ENCODE results near the gene CD9. TPM values are rescaled to one million over a fixed set of nuclear protein-coding genes. Genes with fewer than 3 reads are reported as not detected.

The CD9 gene
- polyA plus RNA-seq, 3 donors, result 7.6 to 323 (median 7.7) TPM

GRCh38 chr12:6205144-6205539 lies 4.9 kb downstream of the CD9 start:
- no peak overlapping the region for H3K9ac ChIP-seq (ENCODE audit: insufficient read depth, low read length, poor library complexity, severe bottlenecking)
- peaks cover 12% of the 10 kb centered on the region in 2 donors for H3K4me1 ChIP-seq (ENCODE audit: control insufficient read depth in 1 of 2, insufficient read depth in 2 of 2, low read length in 2 of 2)
- no peaks in the 10 kb centered on the region for H3K79me2 ChIP-seq (ENCODE audit: insufficient read depth, low read length)
- WGBS (ENCODE audit: insufficient coverage), result 0% methylated on average over 3 of the region's 8 CpGs
- H3K4me3 ChIP-seq (replicated peaks in 1 of 3; ENCODE audit: low read depth in 2 of 3, low read length in 3 of 3), result no peak overlapping the region
- H3K27ac ChIP-seq (ENCODE audit: low read depth in 1 of 2, low read length in 2 of 2), result no peak overlapping the region
- peaks cover 0 to 4% of the 10 kb centered on the region in 2 donors for H3K9me3 ChIP-seq (replicated peaks in 1 of 2; ENCODE audit: control insufficient read depth in 1 of 2, insufficient read depth in 1 of 2, low read length in 2 of 2)
- Mint-ChIP-seq H3K4me1 (peaks cover 36% of the 10 kb centered on the region), H3K4me3 (no peak overlapping the region), H3K9me3 (peaks cover 0 to 11% (median 2%) of the 10 kb centered on the region in 7 donors), H3K27ac (peak overlapping the region in 1 of 7 donors; percentile 81), H3K36me3 (peaks cover 0 to 20% of the 10 kb centered on the region in 2 donors), H3K27me3 (ENCODE audit: low read depth in 3 of 3) (peaks cover 35 to 50% (median 38%) of the 10 kb centered on the region in 3 donors)
- TF ChIP-seq CTCF (IDR thresholded peaks at IDR 0.05), result no peak
- no peaks in the 10 kb centered on the region for H3K36me3 ChIP-seq (replicated peaks in 1 of 2; ENCODE audit: control insufficient read depth in 1 of 2, insufficient read depth in 2 of 2, low read length in 2 of 2)
- H2AFZ ChIP-seq (ENCODE audit: insufficient read depth, low read depth, low read length, poor library complexity, severe bottlenecking), result no peak overlapping the region
- H4K20me1 ChIP-seq (ENCODE audit: insufficient read depth, low read length), result no peaks in the 10 kb centered on the region
- peaks cover 28 to 32% of the 10 kb centered on the region in 2 donors for H3K27me3 ChIP-seq (ENCODE audit: control insufficient read depth in 2 of 2, insufficient read depth in 2 of 2, low read length in 2 of 2)
- no peak overlapping the region for H3K4me2 ChIP-seq (replicated peaks; ENCODE audit: extremely low read depth, low read length, poor library complexity, severe bottlenecking)
- DNase-seq, result no peak
- intact Hi-C loops (cut with micrococcal nuclease), result no loop called here

GRCh38 chr12:6205761-6206160 lies 5.6 kb downstream of the CD9 start:
- Histone ChIP-seq H3K4me2 (replicated peaks; ENCODE audit: extremely low read depth, low read length, poor library complexity, severe bottlenecking) (no peak overlapping the region), H4K20me1 (ENCODE audit: insufficient read depth, low read length) (no peaks in the 10 kb centered on the region), H3K4me1 (ENCODE audit: control insufficient read depth in 1 of 2, insufficient read depth in 2 of 2, low read length in 2 of 2) (peaks cover 6 to 7% of the 10 kb centered on the region in 2 donors), H2AFZ (ENCODE audit: insufficient read depth, low read depth, low read length, poor library complexity, severe bottlenecking) (no peak overlapping the region), H3K9me3 (replicated peaks in 1 of 2; ENCODE audit: control insufficient read depth in 1 of 2, insufficient read depth in 1 of 2, low read length in 2 of 2) (peaks cover 0 to 4% of the 10 kb centered on the region in 2 donors), H3K36me3 (replicated peaks in 1 of 2; ENCODE audit: control insufficient read depth in 1 of 2, insufficient read depth in 2 of 2, low read length in 2 of 2) (no peaks in the 10 kb centered on the region), H3K27ac (ENCODE audit: low read depth in 1 of 2, low read length in 2 of 2) (no peak overlapping the region), H3K27me3 (ENCODE audit: control insufficient read depth in 2 of 2, insufficient read depth in 2 of 2, low read length in 2 of 2) (peaks cover 23 to 27% of the 10 kb centered on the region in 2 donors), H3K4me3 (replicated peaks in 1 of 3; ENCODE audit: low read depth in 2 of 3, low read length in 3 of 3) (no peak overlapping the region), H3K9ac (ENCODE audit: insufficient read depth, low read length, poor library complexity, severe bottlenecking) (no peak overlapping the region), H3K79me2 (ENCODE audit: insufficient read depth, low read length) (no peaks in the 10 kb centered on the region)
- no peak overlapping the region for H3K4me3 Mint-ChIP-seq
- intact Hi-C loops (cut with micrococcal nuclease), result no loop called here
- peaks cover 36% of the 10 kb centered on the region for H3K4me1 Mint-ChIP-seq
- no peak overlapping the region for H3K27ac Mint-ChIP-seq
- no peak for DNase-seq
- no peak for TF ChIP-seq CTCF (IDR thresholded peaks at IDR 0.05)
- no CpG with 5 or more reads among the region's 2 CpGs for WGBS (ENCODE audit: insufficient coverage)
- peaks cover 0 to 20% of the 10 kb centered on the region in 2 donors for H3K36me3 Mint-ChIP-seq
- H3K27me3 Mint-ChIP-seq (ENCODE audit: low read depth in 3 of 3), result peaks cover 30 to 46% (median 32%) of the 10 kb centered on the region in 3 donors
- H3K9me3 Mint-ChIP-seq, result peaks cover 0 to 11% (median 2%) of the 10 kb centered on the region in 7 donors

Data from CD14-positive monocyte (primary cell).